Measurements from ENCODE around the gene FOXP1.

Gene FOXP1

GRCh38 chr3:71565316-71565715 is 18.2 kb downstream of the FOXP1 start:
- no peak for DNase-seq (ENCODE audit: low read depth in 2 of 2, low spot score in 1 of 2)

- no peak for DNase-seq (ENCODE audit: low read depth in 2 of 2, low spot score in 1 of 2)
These were observed 19.2 kb downstream of the FOXP1 start for GRCh38 chr3:71564361-71564760.

- no peak for DNase-seq (ENCODE audit: low read depth in 2 of 2, low spot score in 1 of 2)
These were observed 19.7 kb downstream of the FOXP1 start for GRCh38 chr3:71563827-71564226.

GRCh38 chr3:71562938-71563337 is 20.6 kb downstream of the FOXP1 start:
- no peak for DNase-seq (ENCODE audit: low read depth in 2 of 2, low spot score in 1 of 2)

GRCh38 chr3:71560665-71561064 is 22.9 kb downstream of the FOXP1 start:
- DNase-seq (ENCODE audit: low read depth in 2 of 2, low spot score in 1 of 2), result no peak

- no peak for DNase-seq (ENCODE audit: low read depth in 2 of 2, low spot score in 1 of 2)
These were observed 23.9 kb downstream of the FOXP1 start for GRCh38 chr3:71559578-71560162.

- DNase-seq (ENCODE audit: low read depth in 2 of 2, low spot score in 1 of 2), result no peak
These were observed 24.5 kb downstream of the FOXP1 start for GRCh38 chr3:71559021-71559420.

- no peak for DNase-seq (ENCODE audit: low read depth in 2 of 2, low spot score in 1 of 2)
These were observed 28.9 kb downstream of the FOXP1 start for GRCh38 chr3:71554649-71555048.

GRCh38 chr3:71551311-71551919 is 32.1 kb downstream of the FOXP1 start:
- DNase-seq (ENCODE audit: low read depth in 2 of 2, low spot score in 1 of 2), result no peak

GRCh38 chr3:71549951-71550350 is 33.6 kb downstream of the FOXP1 start:
- DNase-seq (ENCODE audit: low read depth in 2 of 2, low spot score in 1 of 2), result no peak

- no peak for DNase-seq (ENCODE audit: low read depth in 2 of 2, low spot score in 1 of 2)
These were observed 34.7 kb downstream of the FOXP1 start for GRCh38 chr3:71548705-71549384.

- no peak for DNase-seq (ENCODE audit: low read depth in 2 of 2, low spot score in 1 of 2)
These were observed 36.0 kb downstream of the FOXP1 start for GRCh38 chr3:71547249-71548198.

- no peak for DNase-seq (ENCODE audit: low read depth in 2 of 2, low spot score in 1 of 2)
These were observed 36.7 kb downstream of the FOXP1 start for GRCh38 chr3:71546821-71547220.

GRCh38 chr3:71545330-71545729 is 38.2 kb downstream of the FOXP1 start:
- no peak for DNase-seq (ENCODE audit: low read depth in 2 of 2, low spot score in 1 of 2)

- no peak for DNase-seq (ENCODE audit: low read depth in 2 of 2, low spot score in 1 of 2)
These were observed 40.0 kb downstream of the FOXP1 start for GRCh38 chr3:71543371-71544016.

- DNase-seq (ENCODE audit: low read depth in 2 of 2, low spot score in 1 of 2), result no peak
These were observed 40.8 kb downstream of the FOXP1 start for GRCh38 chr3:71542521-71543370.

GRCh38 chr3:71541313-71541712 is 42.2 kb downstream of the FOXP1 start:
- no peak for DNase-seq (ENCODE audit: low read depth in 2 of 2, low spot score in 1 of 2)

- no peak for DNase-seq (ENCODE audit: low read depth in 2 of 2, low spot score in 1 of 2)
These were observed 46.3 kb downstream of the FOXP1 start for GRCh38 chr3:71537211-71537611.

- DNase-seq (ENCODE audit: low read depth in 2 of 2, low spot score in 1 of 2), result no peak
These were observed 47.1 kb downstream of the FOXP1 start for GRCh38 chr3:71536376-71536965.

GRCh38 chr3:71533588-71533987 is 49.9 kb downstream of the FOXP1 start:
- no peak for DNase-seq (ENCODE audit: low read depth in 2 of 2, low spot score in 1 of 2)

All from stimulated activated CD8-positive, alpha-beta memory T cell treated with anti-CD3 and anti-CD28 coated beads, Interleukin-4, amount 100 ng/mL, for 4 hours (primary cell).